PC-3 (cell line): Measurements from ENCODE around the gene SPRR2E. TPM values are rescaled to one million over a fixed set of nuclear protein-coding genes. Genes with fewer than 3 reads are reported as not detected.
"Not testable (repeated sequence)": the region's sequence is repeated elsewhere in the genome, so short reads cannot be mapped to it uniquely, and the experiment has no call there.

Experiments used
- ATAC-seq: fragments of 200-7000 bp; cut with Tn5 transposase; 2 replicates; pipeline ENCODE4 v1.9.1; 2020; ENCODE audit warnings: mild to moderate bottlenecking, moderate library complexity
- BruUV-seq: library from RNA; stranded (reverse); fragments of 400-500 nt; replicated peaks from 2 replicates; lab custom pipeline; 2021; lab: Mats Ljungman, UMichigan
- CTCF ChIA-PET: fragments of 300-600 bp; sonication (Branson Sonifier 250); formaldehyde crosslinking; loops from one replicate; lab custom pipeline; 2022; ENCODE audit warnings: antibody characterized with exemption; lab: Charles Lee
- POLR2A ChIA-PET: fragments of 300-600 bp; sonication (Branson Sonifier 250); formaldehyde crosslinking; loops from one replicate; lab custom pipeline; 2022; ENCODE audit warnings: antibody characterized with exemption; ENCODE audit not compliant: unreplicated experiment; lab: Charles Lee
- DNase-seq: peaks from one replicate; pipeline ENCODE4 v3.0.0-alpha.2; 2015
- H2AFZ ChIP-seq: fragments of 300-600 bp; sonication (generic); 2 replicates; pipeline ENCODE4 v1.6.0; 2016; ENCODE audit warnings: antibody characterized with exemption, low read length
- H3F3A ChIP-seq: fragments of 300-600 bp; sonication (generic); one replicate; pipeline ENCODE4 v1.6.0; 2017; ENCODE audit warnings: antibody characterized with exemption, low read length, control low read depth, mild to moderate bottlenecking; ENCODE audit not compliant: unreplicated experiment
- H3K27ac ChIP-seq: fragments of 300-600 bp; sonication (generic); 2 replicates; pipeline ENCODE4 v1.5.1; 2016; ENCODE audit warnings: mild to moderate bottlenecking, low read length
- H3K27me3 ChIP-seq: fragments of 300-600 bp; sonication (generic); 2 replicates; pipeline ENCODE4 v1.6.1; 2016; ENCODE audit warnings: low read length, mixed read lengths
- H3K36me3 ChIP-seq: fragments of 300-600 bp; sonication (generic); 2 replicates; pipeline ENCODE4 v1.6.1; 2016; ENCODE audit warnings: low read depth, mixed run types, low read length, mixed read lengths
- H3K4me1 ChIP-seq: fragments of 300-600 bp; sonication (generic); 2 replicates; pipeline ENCODE4 v1.5.1; 2016; ENCODE audit warnings: low read length; ENCODE audit not compliant: insufficient read depth
- H3K4me2 ChIP-seq: fragments of 300-600 bp; sonication (generic); 2 replicates; pipeline ENCODE4 v1.6.0; 2016; ENCODE audit warnings: low read length
- H3K4me3 ChIP-seq: fragments of 300-600 bp; sonication (generic); 2 replicates; pipeline ENCODE4 v1.5.1; 2016; ENCODE audit warnings: mild to moderate bottlenecking, low read length, mixed read lengths
- H3K79me2 ChIP-seq: fragments of 300-600 bp; sonication (generic); 2 replicates; pipeline ENCODE4 v1.6.1; 2017; ENCODE audit warnings: low read length, mixed read lengths
- H3K9ac ChIP-seq: fragments of 300-600 bp; sonication (generic); 2 replicates; pipeline ENCODE4 v1.6.0; 2016; ENCODE audit warnings: mild to moderate bottlenecking, low read length
- H3K9me2 ChIP-seq: fragments of 300-600 bp; sonication (generic); replicated peaks from 2 replicates; pipeline ENCODE4 v1.6.1; 2016; ENCODE audit warnings: mixed run types, low read length, mixed read lengths
- H3K9me3 ChIP-seq: fragments of 300-600 bp; sonication (generic); 2 replicates; pipeline ENCODE4 v1.6.1; 2016; ENCODE audit warnings: low read length, mixed read lengths
- H4K20me1 ChIP-seq: fragments of 300-600 bp; sonication (generic); 2 replicates; pipeline ENCODE4 v1.6.1; 2016; ENCODE audit warnings: low read length, mixed read lengths
- EZH2 ChIP-seq: fragments of 300-600 bp; sonication (generic); IDR thresholded peaks from one replicate; pipeline ENCODE4 v1.6.1; 2017; ENCODE audit warnings: antibody characterized with exemption, mild to moderate bottlenecking, low read length; ENCODE audit not compliant: unreplicated experiment
- EZH2phosphoT487 ChIP-seq: fragments of 300-600 bp; sonication (generic); IDR thresholded peaks from 2 replicates; pipeline ENCODE4 v1.6.1; 2018; ENCODE audit warnings: mild to moderate bottlenecking, antibody characterized with exemption, low read length, borderline replicate concordance
- intact Hi-C: fragments of 100-400 bp; cut with micrococcal nuclease; formaldehyde crosslinking; loops from 2 replicates; pipeline ENCODE4 v1.9.0; 2023
- total RNA-seq: library from RNA; depleted of rRNA; stranded (reverse); fragments of >200 nt; gene quantifications from 2 replicates; pipeline ENCODE4 v1.2.3, GENCODE V29; 2014
- TF ChIP-seq, protein P1 (sequence below): fragments of 300-600 bp; sonication (generic); conservative IDR thresholded peaks from 2 replicates; pipeline ENCODE4 v1.5.1; 2017; ENCODE audit warnings: antibody characterized with exemption, low read depth, mild to moderate bottlenecking, low read length

The SPRR2E gene
- total RNA-seq, 1 experiment from 2014 or later: not detected

DNA sequence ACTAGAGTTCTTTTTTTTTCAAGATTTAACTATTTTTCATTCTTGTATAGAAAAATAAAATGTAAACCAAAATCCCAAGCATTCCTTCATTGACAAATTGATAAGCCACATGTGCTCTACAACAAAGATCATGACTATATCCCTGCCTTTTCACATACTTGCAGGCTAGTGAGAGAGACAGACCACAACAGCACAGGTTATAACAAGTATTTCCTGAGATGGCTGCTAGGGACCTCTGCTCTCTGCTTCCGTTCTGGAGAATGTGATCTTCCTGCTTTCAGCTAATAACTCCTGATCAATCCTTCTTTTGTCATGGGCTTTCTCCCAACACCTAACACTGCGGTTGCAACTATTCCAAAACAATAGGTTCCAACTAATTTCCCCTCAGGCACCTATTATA lies 33.0 kb upstream of the SPRR2E start:
- Histone ChIP-seq H3F3A (no peaks in the 10 kb centered on the region), H3K27ac (no peak overlapping the region), H2AFZ (no peak overlapping the region), H3K9me2 (no peaks in the 10 kb centered on the region; the same call in 1 of the 2 replicates), H3K9me3 (0 out of 2 replicates have a peak, but pooled peaks cover 5% of the 10 kb centered on the region), H3K9ac (no peak overlapping the region), H3K4me2 (no peak overlapping the region), H3K4me3 (no peak overlapping the region), H3K36me3 (no peaks in the 10 kb centered on the region), H3K27me3 (peaks cover 11% of the 10 kb centered on the region; the same call in 1 of the 2 replicates), H3K4me1 (peaks cover 17% of the 10 kb centered on the region), H4K20me1 (no peaks in the 10 kb centered on the region), H3K79me2 (no peaks in the 10 kb centered on the region)
- no peak for TF ChIP-seq EZH2phosphoT487
- TF ChIP-seq, protein P1, sequence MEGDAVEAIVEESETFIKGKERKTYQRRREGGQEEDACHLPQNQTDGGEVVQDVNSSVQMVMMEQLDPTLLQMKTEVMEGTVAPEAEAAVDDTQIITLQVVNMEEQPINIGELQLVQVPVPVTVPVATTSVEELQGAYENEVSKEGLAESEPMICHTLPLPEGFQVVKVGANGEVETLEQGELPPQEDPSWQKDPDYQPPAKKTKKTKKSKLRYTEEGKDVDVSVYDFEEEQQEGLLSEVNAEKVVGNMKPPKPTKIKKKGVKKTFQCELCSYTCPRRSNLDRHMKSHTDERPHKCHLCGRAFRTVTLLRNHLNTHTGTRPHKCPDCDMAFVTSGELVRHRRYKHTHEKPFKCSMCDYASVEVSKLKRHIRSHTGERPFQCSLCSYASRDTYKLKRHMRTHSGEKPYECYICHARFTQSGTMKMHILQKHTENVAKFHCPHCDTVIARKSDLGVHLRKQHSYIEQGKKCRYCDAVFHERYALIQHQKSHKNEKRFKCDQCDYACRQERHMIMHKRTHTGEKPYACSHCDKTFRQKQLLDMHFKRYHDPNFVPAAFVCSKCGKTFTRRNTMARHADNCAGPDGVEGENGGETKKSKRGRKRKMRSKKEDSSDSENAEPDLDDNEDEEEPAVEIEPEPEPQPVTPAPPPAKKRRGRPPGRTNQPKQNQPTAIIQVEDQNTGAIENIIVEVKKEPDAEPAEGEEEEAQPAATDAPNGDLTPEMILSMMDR: no peak
- no peak for TF ChIP-seq EZH2
- POLR2A ChIA-PET: no interaction called here
- CTCF ChIA-PET: no interaction called here
- DNase-seq: no peak
- ATAC-seq: no peak
- intact Hi-C loops: no loop called here
- BruUV-seq: no TSS peak

DNA sequence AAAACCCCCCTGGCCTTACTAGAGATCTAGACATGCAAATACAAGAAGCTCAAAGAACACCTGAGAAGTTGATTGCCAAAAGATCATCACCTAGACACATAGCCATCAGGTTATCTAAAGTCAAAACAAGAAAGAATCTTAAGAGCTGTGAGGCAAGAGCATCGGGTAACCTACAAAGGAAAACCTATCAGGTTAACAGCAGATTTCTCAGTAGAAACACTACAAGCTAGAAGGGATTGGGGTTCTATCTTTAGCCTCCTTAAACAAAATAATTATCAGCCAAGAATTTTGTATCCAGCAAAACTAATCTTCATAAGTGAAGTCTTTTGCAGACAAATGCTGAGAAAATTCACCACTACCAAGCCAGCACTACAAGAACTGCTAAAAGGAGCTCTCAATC lies 31.2 kb upstream of the SPRR2E start:
- H3K4me1 ChIP-seq: peaks cover 20% of the 10 kb centered on the region
- H3K9me2 ChIP-seq: no peaks in the 10 kb centered on the region; the same call in 1 of the 2 replicates
- intact Hi-C loops: no loop called here
- H3F3A ChIP-seq: no peaks in the 10 kb centered on the region
- no TSS peak for BruUV-seq
- no peaks in the 10 kb centered on the region for H4K20me1 ChIP-seq
- 0 out of 2 replicates have a peak, but pooled peaks cover 5% of the 10 kb centered on the region for H3K9me3 ChIP-seq
- H3K4me3 ChIP-seq: no peak overlapping the region
- H3K27me3 ChIP-seq: peaks cover 8% of the 10 kb centered on the region; the same call in 1 of the 2 replicates
- ATAC-seq (no peak), DNase-seq (no peak)
- H3K36me3 ChIP-seq: no peaks in the 10 kb centered on the region
- H3K9ac ChIP-seq: no peak overlapping the region
- H3K4me2 ChIP-seq: no peak overlapping the region
- no peak overlapping the region for H2AFZ ChIP-seq
- TF ChIP-seq, protein P1: no peak
- no peak for TF ChIP-seq EZH2
- no peak for TF ChIP-seq EZH2phosphoT487
- POLR2A ChIA-PET: no interaction called here
- CTCF ChIA-PET: no interaction called here
- H3K79me2 ChIP-seq: no peaks in the 10 kb centered on the region
- H3K27ac ChIP-seq: no peak overlapping the region

DNA sequence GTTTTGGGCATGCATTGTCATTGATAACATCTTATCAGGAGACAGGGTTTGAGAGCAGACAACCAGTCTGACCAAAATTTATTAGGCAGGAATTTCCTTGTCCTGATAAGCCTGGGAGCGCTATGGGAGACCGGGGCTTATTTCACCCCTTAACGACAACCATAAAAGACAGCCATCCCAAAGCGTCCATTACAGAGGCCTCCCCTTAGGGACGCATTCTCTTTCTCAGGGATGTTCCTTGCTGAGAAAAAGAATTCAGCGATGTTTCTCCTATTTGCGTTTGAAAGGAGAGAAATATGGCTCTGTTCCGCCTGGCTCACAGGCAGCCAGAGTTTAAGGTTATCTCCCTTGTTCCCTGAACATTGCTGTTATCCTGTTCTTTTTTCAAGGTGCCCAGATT lies 29.5 kb upstream of the SPRR2E start:
- BruUV-seq, CTCF ChIA-PET, H3K79me2 ChIP-seq, H3K4me3 ChIP-seq, H3K36me3 ChIP-seq, H3F3A ChIP-seq, H4K20me1 ChIP-seq, H3K9me3 ChIP-seq, DNase-seq, H3K9me2 ChIP-seq, ATAC-seq, H2AFZ ChIP-seq, H3K27me3 ChIP-seq, intact Hi-C loops, POLR2A ChIA-PET: not testable (repeated sequence)
- Histone ChIP-seq H3K4me1 (peaks cover 20% of the 10 kb centered on the region), H3K9ac (peak overlapping the region; percentile 66), H3K4me2 (peak overlapping the region; percentile 71), H3K27ac (peak overlapping the region; percentile 96)
